Keratinocyte (primary cell): ENCODE results near the gene ADAMTS9. TPM values are rescaled to one million over a fixed set of nuclear protein-coding genes. Genes with fewer than 3 reads are reported as not detected.

Experiments
- DNase-seq: peaks from one replicate; pipeline ENCODE4 v3.0.0-alpha.2; 2011; ENCODE audit warnings: low read depth, missing footprints, low spot score
- FAIRE-seq: peaks from 2 replicates; lab custom pipeline; 2011; peaks lifted over from hg19 to GRCh38; lab: Jason Lieb, UNC
- H2AFZ ChIP-seq: 2 replicates; pipeline ENCODE4 v1.6.0; 2012; ENCODE audit warnings: low read length, control low read depth, inconsistent platforms; ENCODE audit not compliant: control insufficient read depth
- H3K27ac ChIP-seq: 2 replicates; pipeline ENCODE4 v1.5.1; 2011; ENCODE audit warnings: low read length; ENCODE audit not compliant: control insufficient read depth, insufficient read depth
- H3K27me3 ChIP-seq: 3 replicates; pipeline ENCODE4 v1.6.0; 2011; ENCODE audit warnings: low read length; ENCODE audit not compliant: control insufficient read depth, insufficient read depth; ENCODE audit errors: extremely low read depth
- H3K36me3 ChIP-seq, 2 experiments: 2 replicates in 1 of 2; 3 replicates in 1 of 2; pipeline ENCODE4 v1.5.1; 2011; ENCODE audit warnings: low read length in 2 of 2, mild to moderate bottlenecking in 1 of 2; ENCODE audit not compliant: control insufficient read depth in 2 of 2, insufficient read depth in 2 of 2; ENCODE audit errors: extremely low read depth in 1 of 2
- H3K4me1 ChIP-seq: 3 replicates; pipeline ENCODE4 v1.5.1; 2011; ENCODE audit warnings: low read length; ENCODE audit not compliant: control insufficient read depth, insufficient read depth; ENCODE audit errors: extremely low read depth
- H3K4me2 ChIP-seq: 3 replicates; pipeline ENCODE4 v1.6.0; 2011; ENCODE audit warnings: low read depth, low read length; ENCODE audit not compliant: control insufficient read depth, insufficient read depth; ENCODE audit errors: extremely low read depth
- H3K4me3 ChIP-seq, 3 experiments: fragments of 200-600 bp in 1 of 3; sonication (generic) in 1 of 3; 2 replicates in 2 of 3; 3 replicates in 1 of 3; pipeline ENCODE4 v1.5.1; 2011 to 2016; ENCODE audit warnings: low read length in 3 of 3, mild to moderate bottlenecking in 3 of 3, control low read depth in 2 of 3, inconsistent platforms in 1 of 3, low read depth in 1 of 3, mixed read lengths in 1 of 3, mixed run types in 1 of 3, moderate library complexity in 1 of 3; ENCODE audit not compliant: control insufficient read depth in 2 of 3, insufficient read depth in 2 of 3; ENCODE audit errors: extremely low read depth in 1 of 3
- H3K79me2 ChIP-seq: 2 replicates; pipeline ENCODE4 v1.6.0; 2012; ENCODE audit warnings: low read length; ENCODE audit not compliant: control insufficient read depth, insufficient read depth
- H3K9ac ChIP-seq: 3 replicates; pipeline ENCODE4 v1.6.0; 2011; ENCODE audit warnings: low read length; ENCODE audit not compliant: control insufficient read depth, insufficient read depth; ENCODE audit errors: extremely low read depth
- H3K9me1 ChIP-seq: 3 replicates; pipeline ENCODE4 v1.6.0; 2011; ENCODE audit warnings: low read length; ENCODE audit not compliant: control insufficient read depth, insufficient read depth; ENCODE audit errors: extremely low read depth
- H3K9me3 ChIP-seq: 2 replicates; pipeline ENCODE4 v1.5.1; 2012; ENCODE audit warnings: low read depth, low read length; ENCODE audit not compliant: control insufficient read depth
- H4K20me1 ChIP-seq: 3 replicates; pipeline ENCODE4 v1.6.0; 2011; ENCODE audit warnings: low read length; ENCODE audit not compliant: control insufficient read depth, insufficient read depth; ENCODE audit errors: extremely low read depth
- EZH2 ChIP-seq: IDR thresholded peaks from one replicate; pipeline ENCODE4 v1.6.1; 2012; ENCODE audit warnings: inconsistent platforms, mild to moderate bottlenecking, low read length, moderate library complexity
- dilution Hi-C: fragments of 300-500 bp; cut with MboI; formaldehyde crosslinking; loops from one replicate; pipeline ENCODE4 v1.7.0; 2020; ENCODE audit warnings: low sequenced_read_pairs; ENCODE audit not compliant: extremely low pct_ligation_motif_present
- polyA plus RNA-seq, 5 experiments: library from polyadenylated mRNA; depleted of rRNA in 3 of 5; stranded (reverse) in 3 of 5; stranded (forward) in 1 of 5; unstranded in 1 of 5; fragments of >200 nt; gene quantifications; 1 replicate in 1 of 5; 2 replicates in 3 of 5; 3 replicates in 1 of 5; pipeline versions ENCODE4 v1.2.1 to v1.2.3, GENCODE V29; 2011 to 2012; ENCODE audit warnings: missing spikeins in 2 of 5, low read depth in 1 of 5, low replicate concordance in 1 of 5
- TF ChIP-seq, protein P1 (sequence below), 3 experiments: IDR thresholded peaks in 1 of 3; conservative IDR thresholded peaks in 1 of 3; optimal IDR thresholded peaks in 1 of 3; 2 replicates in 2 of 3; 3 replicates in 1 of 3; pipeline versions ENCODE3 to v1.5.1; 2011; ENCODE audit warnings: low read length in 3 of 3, mild to moderate bottlenecking in 3 of 3, moderate library complexity in 2 of 3, control low read depth in 1 of 3, inconsistent platforms in 1 of 3; ENCODE audit not compliant: insufficient read depth in 2 of 3; ENCODE audit errors: extremely low read depth in 1 of 3

The ADAMTS9 gene
- polyA plus RNA-seq, 1 donor (not counting 4 experiments of a cell fraction or from before 2014, with no cell fraction given): 0.43 TPM

GRCh38 chr3:64694114-64694513 lies 6.3 kb upstream of the ADAMTS9 start:
- Histone ChIP-seq H3K4me2 (no peak overlapping the region), H3K79me2 (no peaks in the 10 kb centered on the region), H3K4me3 (no peak overlapping the region), H3K9me3 (no peaks in the 10 kb centered on the region), H3K27me3 (no peaks in the 10 kb centered on the region), H3K9me1 (no peaks in the 10 kb centered on the region), H3K36me3 (no peaks in the 10 kb centered on the region), H4K20me1 (no peaks in the 10 kb centered on the region), H3K9ac (no peak overlapping the region), H2AFZ (no peak overlapping the region), H3K27ac (no peak overlapping the region), H3K4me1 (no peaks in the 10 kb centered on the region)
- dilution Hi-C loops: no loop called here
- FAIRE-seq (no peak), DNase-seq (no peak)
- TF ChIP-seq EZH2: no peak
- TF ChIP-seq, protein P1, sequence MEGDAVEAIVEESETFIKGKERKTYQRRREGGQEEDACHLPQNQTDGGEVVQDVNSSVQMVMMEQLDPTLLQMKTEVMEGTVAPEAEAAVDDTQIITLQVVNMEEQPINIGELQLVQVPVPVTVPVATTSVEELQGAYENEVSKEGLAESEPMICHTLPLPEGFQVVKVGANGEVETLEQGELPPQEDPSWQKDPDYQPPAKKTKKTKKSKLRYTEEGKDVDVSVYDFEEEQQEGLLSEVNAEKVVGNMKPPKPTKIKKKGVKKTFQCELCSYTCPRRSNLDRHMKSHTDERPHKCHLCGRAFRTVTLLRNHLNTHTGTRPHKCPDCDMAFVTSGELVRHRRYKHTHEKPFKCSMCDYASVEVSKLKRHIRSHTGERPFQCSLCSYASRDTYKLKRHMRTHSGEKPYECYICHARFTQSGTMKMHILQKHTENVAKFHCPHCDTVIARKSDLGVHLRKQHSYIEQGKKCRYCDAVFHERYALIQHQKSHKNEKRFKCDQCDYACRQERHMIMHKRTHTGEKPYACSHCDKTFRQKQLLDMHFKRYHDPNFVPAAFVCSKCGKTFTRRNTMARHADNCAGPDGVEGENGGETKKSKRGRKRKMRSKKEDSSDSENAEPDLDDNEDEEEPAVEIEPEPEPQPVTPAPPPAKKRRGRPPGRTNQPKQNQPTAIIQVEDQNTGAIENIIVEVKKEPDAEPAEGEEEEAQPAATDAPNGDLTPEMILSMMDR (optimal IDR thresholded peaks at IDR 0.05 in 1 of 3, IDR thresholded peaks at IDR 0.05 in 1 of 3, conservative IDR thresholded peaks at IDR 0.05 in 1 of 3; ENCODE audit: extremely low read depth in 1 of 3, insufficient read depth in 2 of 3, low read length in 3 of 3): no peak

DNA sequence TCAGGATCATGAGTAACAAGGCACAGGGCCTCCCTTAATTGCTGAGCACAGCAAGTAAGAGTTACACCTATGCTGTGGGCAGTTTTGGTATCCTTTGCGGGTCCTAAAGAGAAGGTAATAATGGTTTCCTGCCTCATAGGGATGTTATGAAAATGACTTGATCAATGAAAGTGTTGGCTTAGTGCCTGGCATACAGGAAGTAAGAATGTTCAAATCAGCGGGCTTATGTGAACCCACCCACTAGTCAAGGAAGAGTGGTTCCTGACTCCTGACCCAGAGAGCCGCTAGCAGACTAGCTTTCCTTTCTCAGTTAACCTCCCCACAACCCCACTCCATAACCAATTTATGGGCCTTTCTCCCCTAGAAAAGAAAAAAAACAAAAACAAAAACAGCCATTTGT lies 5.2 kb upstream of the ADAMTS9 start:
- Histone ChIP-seq H3K36me3 (no peaks in the 10 kb centered on the region), H3K79me2 (no peaks in the 10 kb centered on the region), H2AFZ (no peak overlapping the region), H3K27me3 (peaks cover 9% of the 10 kb centered on the region), H3K9ac (no peak overlapping the region), H3K9me1 (no peaks in the 10 kb centered on the region), H3K4me3 (no peak overlapping the region), H3K4me2 (no peak overlapping the region), H3K9me3 (no peaks in the 10 kb centered on the region), H3K4me1 (no peaks in the 10 kb centered on the region), H4K20me1 (no peaks in the 10 kb centered on the region), H3K27ac (no peak overlapping the region)
- DNase-seq: no peak
- dilution Hi-C loops: no loop called here
- no peak for TF ChIP-seq EZH2
- TF ChIP-seq, protein P1 (optimal IDR thresholded peaks at IDR 0.05 in 1 of 3, IDR thresholded peaks at IDR 0.05 in 1 of 3, conservative IDR thresholded peaks at IDR 0.05 in 1 of 3; ENCODE audit: extremely low read depth in 1 of 3, insufficient read depth in 2 of 3, low read length in 3 of 3): no peak
- FAIRE-seq: no peak
